Heart right ventricle (tissue), 16 donors: ENCODE results near the gene UNC5B. TPM values are rescaled to one million over a fixed set of nuclear protein-coding genes. Genes with fewer than 3 reads are reported as not detected.

Source experiments
- ATAC-seq, 8 donors: fragments of 200-7000 bp; cut with Tn5 transposase; one replicate each; pipeline ENCODE4 v1.9.1; 2020; ENCODE audit warnings: mild to moderate bottlenecking in 8 of 8, moderate library complexity in 8 of 8, moderate number of reproducible peaks in 1 of 8
- DNase-seq, 2 donors: peaks; one replicate each; pipeline ENCODE4 v3.0.0-alpha.2; 2020
- H3K27ac ChIP-seq, 10 donors: fragments of 200-600 bp; sonication (generic) in 2 of 10; one replicate each; pipeline versions ENCODE4 v1.5.0 to v1.8.0; 2020 to 2022; ENCODE audit warnings: mild to moderate bottlenecking in 3 of 10
- H3K27me3 ChIP-seq, 7 donors: fragments of 200-600 bp; one replicate each; pipeline ENCODE4 v1.8.0; 2021 to 2022; ENCODE audit warnings: mild to moderate bottlenecking in 2 of 7
- H3K36me3 ChIP-seq, 9 donors: fragments of 200-600 bp; sonication (generic) in 1 of 9; one replicate each; pipeline versions ENCODE4 v1.5.0 to v1.8.0; 2020 to 2022; ENCODE audit warnings: mild to moderate bottlenecking in 2 of 9
- H3K4me1 ChIP-seq, 9 donors: fragments of 200-600 bp; sonication (generic) in 1 of 9; one replicate each; pipeline versions ENCODE4 v1.5.0 to v1.8.0; 2020 to 2022; ENCODE audit warnings: mild to moderate bottlenecking in 4 of 9
- H3K4me3 ChIP-seq, 10 donors: fragments of 200-600 bp; sonication (generic) in 2 of 10; one replicate each; pipeline versions ENCODE4 v1.5.0 to v1.8.0; 2020 to 2022; ENCODE audit warnings: mild to moderate bottlenecking in 7 of 10, moderate library complexity in 2 of 10
- H3K9me3 ChIP-seq, 11 donors: fragments of 200-600 bp in 10 of 11; sonication (generic) in 2 of 11; one replicate each; pipeline versions ENCODE4 v1.5.0 to v1.8.0; 2013 to 2022; ENCODE audit warnings: mild to moderate bottlenecking in 2 of 11, control low read depth in 1 of 11, moderate library complexity in 1 of 11
- WGBS, 2 donors: extraction: QIAGEN DNeasy Blood & Tissue Kit; methylation state at CpG; one replicate each; pipeline ENCODE4 v1.1.7; 2013; ENCODE audit warnings: inconsistent platforms in 1 of 2; 5-methylcytosine and 5-hydroxymethylcytosine counted together
- intact Hi-C, 10 donors: fragments of 100-400 bp; cut with DNase I; formaldehyde crosslinking; loops; one replicate each; pipeline versions ENCODE4 v1.11.1 to v1.14.2; 2022
- polyA plus RNA-seq, 2 donors: library from polyadenylated mRNA; stranded (reverse); fragments of 200-250 nt; gene quantifications; one replicate each; pipeline ENCODE4 v1.2.3, GENCODE V29; 2013
- total RNA-seq, 10 donors: library from RNA; stranded (reverse); fragmentation: NEBNext Ultra II Directional in 3 of 10; extraction: Animal tissue kit (Norgen Biotek cat#: 25700) in 3 of 10; gene quantifications; one replicate each; pipeline versions ENCODE4 v1.2.1 to v1.2.4, GENCODE V29; 2021 to 2023
- TF ChIP-seq, protein P1 (sequence below), 9 donors: fragments of 200-600 bp; sonication (generic) in 2 of 9; IDR thresholded peaks; one replicate each; pipeline versions ENCODE4 v1.5.0 to v1.8.0; 2021 to 2022; ENCODE audit warnings: antibody characterized with exemption in 9 of 9, mild to moderate bottlenecking in 5 of 9, moderate library complexity in 1 of 9
- donor health status: Arrhythmogenic right ventricular cardiomyopathy.
- donor health status: ischemic (EF 13 %, LVEDD 7.1; RV severe dilation, severe dysfunction).
- donor health status: healthy with polysubstance abuse.
- donor health status: DM: no; HTN: yes; CAD: no.
- donor health status: DM: no; HTN: no; CAD: no.
- donor health status: ischemic (EF 25% LVEDD 6.9; RV normal size, moderate dysfunction).
- donor health status: ischemic (EF 25% LVEDD 5.7; RV mildly dilated, moderate dysfunction).
- donor health status: healthy.
- donor health status: DM: yes; HTN: yes; CAD: no.
- donor health status: Ischemic cardiomyopathy.
- donor health status: ischemic (EF 35%, LVEDD 5.7; RV mildly dilated, moderate dysfunction).
- donor health status: nonischemic (EF 11% LVEDD 7.7; RV severe dilation, severe dysfunction).
- donor health status: DM: yes; HTN: yes; CAD: no.
- donor health status: PGD.
- donor health status: ischemic (EF 29% LVEDD 5.4; RV normal size, mild dysfunction).
- donor health status: nonischemic (EF 23%, LVEDD 6.1; RV moderate dilation, normal function).

UNC5B gene
- total and polyA plus RNA-seq, 12 donors: 3.3 to 20.6 (median 12.1) TPM

DNA sequence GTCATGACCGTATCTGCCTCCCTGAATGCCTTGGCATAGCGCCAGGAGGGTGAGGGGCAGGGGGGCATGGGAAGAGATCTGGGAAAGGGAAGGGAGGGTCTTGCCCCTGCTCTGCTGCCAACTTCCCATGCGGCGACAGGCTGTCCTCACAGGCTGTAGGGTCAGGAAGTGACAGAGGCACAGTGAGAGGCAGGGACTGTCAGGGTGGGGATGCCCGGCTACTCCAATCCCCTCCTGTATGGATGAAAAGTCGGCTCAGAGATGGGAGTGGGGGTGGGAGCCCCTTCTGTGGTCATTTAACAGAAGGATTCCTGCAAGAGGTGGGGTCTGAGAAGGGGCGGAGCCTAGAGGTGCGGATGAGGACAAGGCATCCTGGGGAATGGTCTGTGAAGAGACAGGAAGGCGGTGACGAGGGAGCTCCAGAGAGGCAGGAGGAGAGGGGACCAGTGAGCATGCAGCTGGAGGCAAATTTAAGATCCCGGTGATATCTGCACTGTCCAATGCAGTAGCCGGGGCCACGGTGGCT lies 20.8 kb upstream of the UNC5B start:
- 36 to 39% methylated on average over 13 of the region's 13 CpGs for WGBS, 2 donors
- peaks cover 0 to 6% (median 0%) of the 10 kb centered on the region in 11 donors for H3K9me3 ChIP-seq
- no peak overlapping the region for H3K4me3 ChIP-seq
- peaks cover 0 to 31% (median 10%) of the 10 kb centered on the region in 9 donors for H3K4me1 ChIP-seq
- ATAC-seq (no peak), DNase-seq (no peak)
- TF ChIP-seq, protein P1, sequence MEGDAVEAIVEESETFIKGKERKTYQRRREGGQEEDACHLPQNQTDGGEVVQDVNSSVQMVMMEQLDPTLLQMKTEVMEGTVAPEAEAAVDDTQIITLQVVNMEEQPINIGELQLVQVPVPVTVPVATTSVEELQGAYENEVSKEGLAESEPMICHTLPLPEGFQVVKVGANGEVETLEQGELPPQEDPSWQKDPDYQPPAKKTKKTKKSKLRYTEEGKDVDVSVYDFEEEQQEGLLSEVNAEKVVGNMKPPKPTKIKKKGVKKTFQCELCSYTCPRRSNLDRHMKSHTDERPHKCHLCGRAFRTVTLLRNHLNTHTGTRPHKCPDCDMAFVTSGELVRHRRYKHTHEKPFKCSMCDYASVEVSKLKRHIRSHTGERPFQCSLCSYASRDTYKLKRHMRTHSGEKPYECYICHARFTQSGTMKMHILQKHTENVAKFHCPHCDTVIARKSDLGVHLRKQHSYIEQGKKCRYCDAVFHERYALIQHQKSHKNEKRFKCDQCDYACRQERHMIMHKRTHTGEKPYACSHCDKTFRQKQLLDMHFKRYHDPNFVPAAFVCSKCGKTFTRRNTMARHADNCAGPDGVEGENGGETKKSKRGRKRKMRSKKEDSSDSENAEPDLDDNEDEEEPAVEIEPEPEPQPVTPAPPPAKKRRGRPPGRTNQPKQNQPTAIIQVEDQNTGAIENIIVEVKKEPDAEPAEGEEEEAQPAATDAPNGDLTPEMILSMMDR (IDR thresholded peaks at IDR 0.05): no peak
- no peak overlapping the region for H3K27ac ChIP-seq
- intact Hi-C loops: no loop called here
- no peaks in the 10 kb centered on the region for H3K36me3 ChIP-seq
- peaks cover 0 to 7% (median 0%) of the 10 kb centered on the region in 7 donors for H3K27me3 ChIP-seq

- 96% methylated on average over 3 of the region's 3 CpGs for whole genome bisulfite sequencing, 2 donors
- intact Hi-C loops: no loop called here
- DNase-seq: no peak
Observed at GRCh38 chr10:71193516-71193915, 18.9 kb upstream of the UNC5B start.

GRCh38 chr10:71197955-71198354 lies 14.4 kb upstream of the UNC5B start:
- Histone ChIP-seq H3K27me3 (no peaks in the 10 kb centered on the region), H3K9me3 (peaks cover 0 to 32% (median 22%) of the 10 kb centered on the region in 11 donors), H3K36me3 (no peaks in the 10 kb centered on the region), H3K4me1 (peaks cover 0 to 14% (median 2%) of the 10 kb centered on the region in 9 donors), H3K27ac (no peak overlapping the region), H3K4me3 (no peak overlapping the region)
- intact Hi-C loops: no loop called here
- TF ChIP-seq, protein P1 (IDR thresholded peaks at IDR 0.05): no peak
- DNase-seq (no peak), ATAC-seq (no peak)

More at GRCh38 chr10:71193516-71193915, 18.9 kb upstream of the UNC5B start:
- H3K27ac ChIP-seq: no peak overlapping the region
- peaks cover 0 to 13% (median 0%) of the 10 kb centered on the region in 9 donors for H3K4me1 ChIP-seq
- TF ChIP-seq, protein P1 (IDR thresholded peaks at IDR 0.05): no peak
- H3K9me3 ChIP-seq: peaks cover 0 to 25% (median 17%) of the 10 kb centered on the region in 11 donors
- peaks cover 0 to 7% (median 0%) of the 10 kb centered on the region in 7 donors for H3K27me3 ChIP-seq
- H3K4me3 ChIP-seq: no peak overlapping the region
- no peak for ATAC-seq
- no peaks in the 10 kb centered on the region for H3K36me3 ChIP-seq

DNA sequence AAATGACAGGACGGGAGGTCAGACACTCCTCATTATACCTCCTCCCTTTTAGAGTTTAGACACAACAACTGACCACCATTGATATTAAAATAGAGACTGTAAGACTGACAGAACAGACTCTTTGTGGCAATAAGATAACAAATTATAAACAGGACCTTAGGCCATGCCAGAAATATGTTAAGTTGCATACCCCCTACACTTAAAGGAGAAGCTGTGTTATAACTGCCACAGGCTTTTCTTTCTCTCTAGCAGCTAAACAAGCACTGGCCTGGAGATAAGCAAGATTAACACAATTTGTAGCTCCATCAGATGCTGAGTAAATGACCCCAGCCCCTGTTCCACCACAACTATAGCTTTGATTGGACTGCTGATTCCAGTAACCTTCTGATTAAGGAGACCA lies 10.5 kb upstream of the UNC5B start:
- TF ChIP-seq, protein P1 (IDR thresholded peaks at IDR 0.05): no peak
- DNase-seq (no peak), ATAC-seq (peak in 2 of 8 donors; percentile 29 to 45)
- Histone ChIP-seq H3K27ac (peak overlapping the region in 5 of 10 donors; percentile 20 to 63 (median 35)), H3K27me3 (peaks cover 0 to 21% (median 0%) of the 10 kb centered on the region in 7 donors), H3K4me3 (no peak overlapping the region), H3K36me3 (no peaks in the 10 kb centered on the region), H3K4me1 (peaks cover 0 to 20% (median 7%) of the 10 kb centered on the region in 9 donors), H3K9me3 (peaks cover 0 to 27% (median 22%) of the 10 kb centered on the region in 11 donors)
- WGBS, 2 donors: 56 to 76% methylated on average over 1 of the region's 1 CpG
- intact Hi-C loops: loop anchor here in 2 of 10 donors (2.0 to 10.0 kb wide), 3 partner anchors 15 to 187 kb away; no protein-coding TSS in a partner anchor
